Testis (tissue), 5 donors: ENCODE results near the gene GEMIN2. TPM values are rescaled to one million over a fixed set of nuclear protein-coding genes. Genes with fewer than 3 reads are reported as not detected.
"Not testable (repeated sequence)": the region's sequence is repeated elsewhere in the genome, so short reads cannot be mapped to it uniquely, and the experiment has no call there.

ENCODE experiments used
- DNase-seq: peaks from one replicate; pipeline ENCODE4 v3.0.0-alpha.2; 2019
- H3K27ac ChIP-seq, 2 donors: fragments of 200-600 bp; sonication (generic); one replicate each; pipeline ENCODE4 v1.5.1; 2019
- H3K27me3 ChIP-seq: fragments of 200-600 bp; sonication (generic); one replicate; pipeline ENCODE4 v1.5.1; 2019
- H3K36me3 ChIP-seq: fragments of 200-600 bp; sonication (generic); one replicate; pipeline ENCODE4 v1.5.1; 2017; ENCODE audit warnings: low read depth; ENCODE audit errors: missing control alignments
- H3K4me1 ChIP-seq: fragments of 200-600 bp; sonication (generic); one replicate; pipeline ENCODE4 v1.5.1; 2019
- H3K4me3 ChIP-seq, 2 donors: fragments of 200-600 bp; sonication (generic); one replicate each; pipeline ENCODE4 v1.5.1; 2017 to 2019
- H3K9me3 ChIP-seq: fragments of 200-600 bp; sonication (generic); one replicate; pipeline ENCODE4 v1.5.1; 2017
- POLR2A ChIP-seq: fragments of 450-650 bp; IDR thresholded peaks from one replicate; pipeline ENCODE4 v1.6.1; 2017; ENCODE audit warnings: antibody characterized with exemption, mild to moderate bottlenecking, moderate library complexity
- WGBS, 2 donors: methylation state at CpG; one replicate each; pipeline ENCODE4 v1.1.5; 2018; 5-methylcytosine and 5-hydroxymethylcytosine counted together
- intact Hi-C: fragments of 100-400 bp; cut with DNase I; formaldehyde crosslinking; loops from one replicate; pipeline ENCODE4 v1.15.1; 2023; ENCODE audit warnings: low total_unique reads
- long read RNA-seq, 2 donors: transcript quantifications; one replicate each; lab custom pipeline, GENCODE V29; 2026
- polyA plus RNA-seq: library from polyadenylated mRNA; stranded (reverse); fragments of 350-450 nt; fragmentation: Illumina TruSeq; extraction: RNeasy Lipid Tissue Mini Kit (QIAGEN cat#74804); gene quantifications from one replicate; pipeline ENCODE4 v1.2.3, GENCODE V29; 2014; ENCODE audit warnings: low read depth, low replicate concordance; ENCODE audit not compliant: insufficient read depth
- total RNA-seq, 2 donors: library from RNA; depleted of rRNA; stranded (reverse); fragments of >200 nt; gene quantifications; one replicate each; pipeline ENCODE4 v1.2.3, GENCODE V29; 2016
- TF ChIP-seq, protein P1 (sequence below), 3 experiments: fragments of 450-650 bp in 2 of 3; fragments of 200-600 bp in 1 of 3; sonication (generic) in 1 of 3; IDR thresholded peaks; one replicate each; pipeline ENCODE4 v1.5.1; 2016 to 2019; ENCODE audit warnings: antibody characterized with exemption in 3 of 3, mild to moderate bottlenecking in 2 of 3, moderate library complexity in 1 of 3

The GEMIN2 gene, protein sequence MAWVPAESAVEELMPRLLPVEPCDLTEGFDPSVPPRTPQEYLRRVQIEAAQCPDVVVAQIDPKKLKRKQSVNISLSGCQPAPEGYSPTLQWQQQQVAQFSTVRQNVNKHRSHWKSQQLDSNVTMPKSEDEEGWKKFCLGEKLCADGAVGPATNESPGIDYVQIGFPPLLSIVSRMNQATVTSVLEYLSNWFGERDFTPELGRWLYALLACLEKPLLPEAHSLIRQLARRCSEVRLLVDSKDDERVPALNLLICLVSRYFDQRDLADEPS
- 10 to 100 TPM; 28.4 to 36.7 TPM for total RNA-seq
- polyA plus RNA-seq = 23.1 TPM
- long read RNA-seq, donor 1, transcript GEMIN2-202 (10 exons, 1,420 nt) = major isoform, 9 of 24 reads
- long read RNA-seq, donor 1, partial matches to known transcripts = 0 of 24 reads
- long read RNA-seq, donor 1, other reads (novel, unspliced or antisense) = 10 of 24 reads
- long read RNA-seq, donor 2, transcript GEMIN2-202 (10 exons, 1,420 nt) = major isoform, 8 of 8 reads
- long read RNA-seq, donor 2, partial matches to known transcripts = 0 of 8 reads
- long read RNA-seq, donor 2, other reads (novel, unspliced or antisense) = 0 of 8 reads

DNA sequence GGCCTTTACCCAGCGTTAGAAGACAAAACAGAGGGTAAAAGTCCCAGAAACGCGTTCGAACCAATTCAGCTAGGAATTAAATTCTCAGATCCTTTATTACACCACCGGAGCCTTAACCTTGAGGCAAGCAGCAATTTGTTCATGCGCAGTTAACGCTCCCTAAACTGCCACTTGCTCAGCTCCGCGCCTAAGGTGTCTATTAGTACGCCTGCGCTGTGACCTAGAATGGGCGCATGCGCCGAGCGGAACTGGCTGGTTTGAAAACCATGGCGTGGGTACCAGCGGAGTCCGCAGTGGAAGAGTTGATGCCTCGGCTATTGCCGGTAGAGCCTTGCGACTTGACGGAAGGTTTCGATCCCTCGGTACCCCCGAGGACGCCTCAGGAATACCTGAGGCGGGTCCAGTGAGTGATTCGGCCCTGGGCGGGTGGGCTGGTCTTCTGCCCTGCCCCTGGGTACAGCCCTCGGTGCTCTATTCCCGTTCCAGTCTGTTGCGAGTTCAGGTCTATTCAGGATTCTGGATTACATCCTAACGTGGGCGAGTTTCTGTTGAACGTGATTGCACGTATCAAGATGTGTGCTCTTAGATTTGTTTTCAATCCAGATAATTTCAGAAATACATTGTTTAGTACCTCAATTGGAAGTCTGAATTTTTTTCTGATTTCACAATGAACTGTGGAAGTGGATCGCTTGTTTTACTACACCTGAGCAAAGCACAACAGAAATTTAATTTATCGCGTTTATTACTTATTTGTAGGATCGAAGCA, at the start of gene GEMIN2:
GEMIN2 (plus strand) TSS at position 251 of the 766 bp plus-strand sequence; CDS start at position 267, 16 bp downstream.
- TF ChIP-seq, protein P1, sequence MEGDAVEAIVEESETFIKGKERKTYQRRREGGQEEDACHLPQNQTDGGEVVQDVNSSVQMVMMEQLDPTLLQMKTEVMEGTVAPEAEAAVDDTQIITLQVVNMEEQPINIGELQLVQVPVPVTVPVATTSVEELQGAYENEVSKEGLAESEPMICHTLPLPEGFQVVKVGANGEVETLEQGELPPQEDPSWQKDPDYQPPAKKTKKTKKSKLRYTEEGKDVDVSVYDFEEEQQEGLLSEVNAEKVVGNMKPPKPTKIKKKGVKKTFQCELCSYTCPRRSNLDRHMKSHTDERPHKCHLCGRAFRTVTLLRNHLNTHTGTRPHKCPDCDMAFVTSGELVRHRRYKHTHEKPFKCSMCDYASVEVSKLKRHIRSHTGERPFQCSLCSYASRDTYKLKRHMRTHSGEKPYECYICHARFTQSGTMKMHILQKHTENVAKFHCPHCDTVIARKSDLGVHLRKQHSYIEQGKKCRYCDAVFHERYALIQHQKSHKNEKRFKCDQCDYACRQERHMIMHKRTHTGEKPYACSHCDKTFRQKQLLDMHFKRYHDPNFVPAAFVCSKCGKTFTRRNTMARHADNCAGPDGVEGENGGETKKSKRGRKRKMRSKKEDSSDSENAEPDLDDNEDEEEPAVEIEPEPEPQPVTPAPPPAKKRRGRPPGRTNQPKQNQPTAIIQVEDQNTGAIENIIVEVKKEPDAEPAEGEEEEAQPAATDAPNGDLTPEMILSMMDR (IDR thresholded peaks at IDR 0.05) = peak in 1 of 3 experiments; percentile 21
- TF ChIP-seq POLR2A = no peak
- Histone ChIP-seq H3K9me3 (no peaks in the 10 kb centered on the region), H3K4me3 (peak within 1 kb of the TSS; percentile 68 to 71), H3K36me3 (no peaks in the 10 kb centered on the region), H3K27ac (peak within 1 kb of the TSS; percentile 22 to 80), H3K4me1 (peaks cover 3% of the 10 kb centered on the region), H3K27me3 (no peaks in the 10 kb centered on the region)
- intact Hi-C loops = no loop called here
- 1% methylated on average over 31 to 40 of the region's 40 CpGs for WGBS, 2 donors
- peak; percentile 97 for DNase-seq

- DNase-seq, H3K9me3 ChIP-seq, H3K27me3 ChIP-seq, H3K27ac ChIP-seq, H3K4me3 ChIP-seq, H3K4me1 ChIP-seq, H3K36me3 ChIP-seq, intact Hi-C loops: not testable (repeated sequence)
- 95 to 97% methylated on average over 7 of the region's 7 CpGs for WGBS, 2 donors
These were observed 44.8 kb upstream of the GEMIN2 start for GRCh38 chr14:39069169-39069805.

- no peak for TF ChIP-seq POLR2A
- TF ChIP-seq, protein P1 (IDR thresholded peaks at IDR 0.05) = no peak
- Histone ChIP-seq H3K9me3 (no peaks in the 10 kb centered on the region), H3K4me3 (no peak overlapping the region), H3K27ac (no peak overlapping the region), H3K4me1 (no peaks in the 10 kb centered on the region), H3K36me3 (no peaks in the 10 kb centered on the region), H3K27me3 (no peaks in the 10 kb centered on the region)
- no peak for DNase-seq
- 94 to 99% methylated on average over 5 of the region's 5 CpGs for WGBS, 2 donors
- intact Hi-C loops = no loop called here
These were observed 44.2 kb upstream of the GEMIN2 start for GRCh38 chr14:39069923-39070322.

- 91 to 94% methylated on average over 2 of the region's 2 CpGs for WGBS, 2 donors
- H3K36me3 ChIP-seq = no peaks in the 10 kb centered on the region
- no peak for DNase-seq
- intact Hi-C loops = no loop called here
- H3K27me3 ChIP-seq = no peaks in the 10 kb centered on the region
- no peaks in the 10 kb centered on the region for H3K4me1 ChIP-seq
- H3K9me3 ChIP-seq = no peaks in the 10 kb centered on the region
- TF ChIP-seq, protein P1 (IDR thresholded peaks at IDR 0.05) = no peak
- TF ChIP-seq POLR2A = no peak
- no peak overlapping the region for H3K4me3 ChIP-seq
- no peak overlapping the region for H3K27ac ChIP-seq
These were observed 43.0 kb upstream of the GEMIN2 start for GRCh38 chr14:39071096-39071495.

DNA sequence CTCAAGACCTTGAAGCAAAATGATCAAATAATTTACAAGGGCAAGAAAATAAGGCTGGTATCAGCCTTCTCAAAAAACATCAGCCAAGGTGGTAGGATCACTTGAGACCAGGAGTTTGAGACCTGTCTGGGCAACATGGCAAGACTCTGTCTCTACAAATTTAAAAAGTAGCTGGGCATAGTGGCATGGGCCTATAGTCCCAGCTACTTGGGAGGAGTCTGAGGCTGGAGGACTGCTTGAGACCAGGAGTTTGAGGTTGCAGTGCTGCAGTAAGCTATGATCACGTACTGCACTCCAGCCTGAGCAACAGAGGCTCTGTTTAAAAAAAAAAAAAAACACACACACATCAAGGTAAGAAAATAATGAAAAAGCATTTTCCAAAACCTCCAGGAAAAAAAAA, 33.2 kb upstream of the GEMIN2 start:
- intact Hi-C loops = no loop called here
- Histone ChIP-seq H3K4me3 (no peak overlapping the region), H3K27me3 (no peaks in the 10 kb centered on the region), H3K9me3 (no peaks in the 10 kb centered on the region), H3K27ac (no peak overlapping the region), H3K36me3 (no peaks in the 10 kb centered on the region), H3K4me1 (no peaks in the 10 kb centered on the region)
- no peak for TF ChIP-seq POLR2A
- TF ChIP-seq, protein P1 (IDR thresholded peaks at IDR 0.05) = no peak
- 89 to 96% methylated on average over 1 of the region's 1 CpG for WGBS, 2 donors
- DNase-seq = no peak
